ENCODE results near the gene IPPK. TPM values are rescaled to one million over a fixed set of nuclear protein-coding genes. Genes with fewer than 3 reads are reported as not detected.

Gene IPPK
- total and polyA plus RNA-seq, 2 of the 4 experiments (the other 2 are of a cell fraction), result 25.1 to 26.8 TPM

- POLR2A ChIA-PET (ENCODE audit: unreplicated experiment), result no interaction called here
- Histone ChIP-seq H3K9ac (ENCODE audit: low read depth, low read length) (no peak overlapping the region), H3K4me2 (ENCODE audit: low read depth, low read length) (no peak overlapping the region), H4K91ac (ENCODE audit: insufficient read depth, low read depth, low read length) (no peak overlapping the region), H3K4me3 (ENCODE audit: insufficient read depth, low read depth, low read length) (no peak overlapping the region), H3K27me3 (ENCODE audit: control insufficient read depth, insufficient read depth, low read length) (no peaks in the 10 kb centered on the region), H3K4me1 (ENCODE audit: control insufficient read depth, insufficient read depth, low read length) (peaks cover 14% of the 10 kb centered on the region), H4K5ac (ENCODE audit: low read depth, low read length) (no peak overlapping the region), H3K14ac (replicated peaks; ENCODE audit: low read depth, low read length) (no peak overlapping the region), H2BK20ac (ENCODE audit: low read depth, low read length) (no peak overlapping the region), H3K36me3 (ENCODE audit: control insufficient read depth, insufficient read depth, low read length) (peaks cover 7% of the 10 kb centered on the region), H2BK15ac (ENCODE audit: low read depth, low read length) (no peak overlapping the region), H4K20me1 (ENCODE audit: insufficient read depth, low read length) (peaks cover 60% of the 10 kb centered on the region), H3K23ac (ENCODE audit: low read depth, low read length) (no peak overlapping the region), H3K9me3 (ENCODE audit: control insufficient read depth, insufficient read depth, low read length) (no peaks in the 10 kb centered on the region), H3K79me1 (ENCODE audit: low read depth in 1 of 2, low read length in 2 of 2) (peaks cover 32 to 89% of the 10 kb centered on the region in 2 experiments), H2BK5ac (ENCODE audit: low read depth, low read length, poor library complexity, severe bottlenecking) (no peak overlapping the region), H2BK120ac (ENCODE audit: low read depth, low read length) (no peak overlapping the region), H3K56ac (ENCODE audit: extremely low read depth, insufficient read depth, low read length) (no peak overlapping the region), H3K4ac (ENCODE audit: low read depth, low read length) (no peak overlapping the region), H2AFZ (replicated peaks; ENCODE audit: low read length, poor library complexity) (no peak overlapping the region), H3K9me1 (ENCODE audit: insufficient read depth, low read length) (peaks cover 17% of the 10 kb centered on the region; the same call in 1 of the 2 replicates), H2AK5ac (ENCODE audit: low read depth, low read length) (no peak overlapping the region), H4K8ac (ENCODE audit: low read depth in 2 of 2, low read length in 2 of 2) (no peak overlapping the region), H3K27ac (ENCODE audit: insufficient read depth, low read length) (no peak overlapping the region), H2AK9ac (replicated peaks; ENCODE audit: low read depth, low read length, poor library complexity) (no peak overlapping the region), H3K18ac (ENCODE audit: low read depth, low read length) (no peak overlapping the region)
- dilution Hi-C loops (cut with HindIII; ENCODE audit: low sequenced_read_pairs, unreplicated experiment) (no loop called here), intact Hi-C loops (cut with micrococcal nuclease) (no loop called here), in situ Hi-C loops (cut with MboI; ENCODE audit: low sequenced_read_pairs) (no loop called here)
- DNase-seq, result no peak
- TF ChIP-seq RFX5 (IDR thresholded peaks at IDR 0.05; ENCODE audit: low read depth, low read length) (no peak), RCOR1 (IDR thresholded peaks at IDR 0.05; ENCODE audit: insufficient replicate concordance, low read length) (no peak), ELK1 (IDR thresholded peaks at IDR 0.05; ENCODE audit: borderline replicate concordance, low read depth, low read length) (no peak), RAD21 (IDR thresholded peaks at IDR 0.05; ENCODE audit: low read length) (no peak), MAFK (IDR thresholded peaks at IDR 0.05; ENCODE audit: low read depth, low read length) (no peak), CHD1 (IDR thresholded peaks at IDR 0.05; ENCODE audit: low read depth, low read length) (no peak), FOS (IDR thresholded peaks at IDR 0.05; ENCODE audit: low read depth, low read length) (no peak), SMC3 (IDR thresholded peaks at IDR 0.05; ENCODE audit: low read depth, low read length) (no peak), CEBPB (IDR thresholded peaks at IDR 0.05; ENCODE audit: low read depth, low read length) (no peak)
- TF ChIP-seq, protein P1, sequence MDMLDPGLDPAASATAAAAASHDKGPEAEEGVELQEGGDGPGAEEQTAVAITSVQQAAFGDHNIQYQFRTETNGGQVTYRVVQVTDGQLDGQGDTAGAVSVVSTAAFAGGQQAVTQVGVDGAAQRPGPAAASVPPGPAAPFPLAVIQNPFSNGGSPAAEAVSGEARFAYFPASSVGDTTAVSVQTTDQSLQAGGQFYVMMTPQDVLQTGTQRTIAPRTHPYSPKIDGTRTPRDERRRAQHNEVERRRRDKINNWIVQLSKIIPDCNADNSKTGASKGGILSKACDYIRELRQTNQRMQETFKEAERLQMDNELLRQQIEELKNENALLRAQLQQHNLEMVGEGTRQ (IDR thresholded peaks at IDR 0.05; ENCODE audit: low read depth, low read length), result no peak
- ATAC-seq (ENCODE audit: low read depth), result no peak
- CTCF ChIA-PET, result no interaction called here
- 93% methylated on average over 5 of the region's 6 CpGs; no CpG with 5 or more reads in 1 of the 2 experiments for WGBS, 2 experiments (ENCODE audit: extremely low coverage in 2 of 2, insufficient read length in 1 of 2)
- no TSS peak for BruUV-seq (replicated peaks)
These were observed 3.7 kb downstream of the IPPK start for GRCh38 chr9:92666236-92666635.
